ENCODE measurements around the gene TMEM37. TPM values are rescaled to one million over a fixed set of nuclear protein-coding genes. Genes with fewer than 3 reads are reported as not detected.

Gene TMEM37
- total and polyA plus RNA-seq, 2 of the 13 experiments (the other 11 are each of a cell fraction or from before 2014, with no cell fraction given): 37.7 to 115 TPM

GRCh38 chr2:119430023-119430498, 1.6 kb upstream of the TMEM37 start:
- Histone ChIP-seq H3K36me3 (replicated peaks in 1 of 2; ENCODE audit: control insufficient read depth in 1 of 2, insufficient read depth in 2 of 2, low read length in 2 of 2) (no peaks in the 10 kb centered on the region), H3K4me3 (replicated peaks in 1 of 3; ENCODE audit: insufficient read depth in 1 of 3, low read depth in 2 of 3, low read length in 3 of 3) (peak overlapping the region in 1 of 3 experiments; percentile 90; a peak in 2 of 6 replicates), H3K9me3 (ENCODE audit: low read length) (no peaks in the 10 kb centered on the region), H3K4me1 (ENCODE audit: insufficient read depth, low read length) (peaks cover 88% of the 10 kb centered on the region), H4K20me1 (ENCODE audit: insufficient read depth, low read length) (peaks cover 2% of the 10 kb centered on the region; the same call in 1 of the 2 replicates), H3K79me2 (ENCODE audit: insufficient read depth, low read length) (peaks cover 33% of the 10 kb centered on the region), H3K27ac (ENCODE audit: extremely low read length, insufficient read depth, low read length) (peak overlapping the region; percentile 88), H3K4me2 (ENCODE audit: low read depth, low read length) (peak overlapping the region; percentile 97), H2AFZ (ENCODE audit: low read length) (no peak overlapping the region), H3K27me3 (ENCODE audit: control insufficient read depth in 1 of 2, insufficient read depth in 2 of 2, low read length in 2 of 2) (no peaks in the 10 kb centered on the region; a peak in 1 of 5 replicates), H3K9ac (ENCODE audit: insufficient read depth, low read depth, low read length) (peak overlapping the region; percentile 89; the same call in 1 of the 2 replicates)
- ChIA-PET CTCF (ENCODE audit: low intra/inter-chr PET ratio, low total read pairs) (no interaction called here), POLR2A (interaction anchor here (3.0 kb wide), 1 partner anchor 11 kb away, joined by 21 read pairs; no protein-coding TSS in a partner anchor)
- DNase-seq (ENCODE audit: low spot score) (no peak), ATAC-seq (peak; percentile 0; the same call in 1 of the 3 replicates), FAIRE-seq (no peak)
- WGBS (ENCODE audit: low lambda C conversion rate): 46% methylated on average over 5 of the region's 5 CpGs
- intact Hi-C loops (cut with micrococcal nuclease; ENCODE audit: unreplicated experiment): loop anchor here (5.0 kb wide), 1 partner anchor 63 kb away; the partner anchor contains the start of genes C2orf76 and DBI
- in situ Hi-C loops (cut with HindIII; ENCODE audit: extremely low pct_ligation_motif_present, low pct_unique_long_range_greater_than_20kb): no loop called here
- BruUV-seq (replicated peaks): no TSS peak
- TF ChIP-seq MED1 (CRISPR knock-in tag; IDR thresholded peaks at IDR 0.05): peak; percentile 14; the same call in 1 of the 2 replicates
- TF ChIP-seq PAXIP1 (CRISPR knock-in tag; conservative IDR thresholded peaks at IDR 0.05): peak; percentile 32; the same call in 1 of the 2 replicates
- TF ChIP-seq SPEN (CRISPR knock-in tag; IDR thresholded peaks at IDR 0.05; ENCODE audit: low read depth): 0 out of 2 replicates have a peak, but pooled peaks have one; percentile 25
- peak; percentile 42; the same call in 1 of the 2 replicates for TF ChIP-seq ZFX (CRISPR knock-in tag; IDR thresholded peaks at IDR 0.05; ENCODE audit: low read depth)
- 0 out of 2 replicates have a peak, but pooled peaks have one; percentile 19 for TF ChIP-seq HINFP (CRISPR knock-in tag; IDR thresholded peaks at IDR 0.05; ENCODE audit: low read depth)
- peak; percentile 59 for TF ChIP-seq ZEB1 (IDR thresholded peaks at IDR 0.05; ENCODE audit: insufficient replicate concordance, low read depth)
- 0 out of 2 replicates have a peak, but pooled peaks have one; percentile 42 for TF ChIP-seq NCOA1 (CRISPR knock-in tag; IDR thresholded peaks at IDR 0.05)
- peak; percentile 67 for TF ChIP-seq ZNF687 (CRISPR knock-in tag; IDR thresholded peaks at IDR 0.05)
- TF ChIP-seq HDAC2 (CRISPR knock-in tag; IDR thresholded peaks at IDR 0.05): 0 out of 2 replicates have a peak, but pooled peaks have one; percentile 12
- 0 out of 2 replicates have a peak, but pooled peaks have one; percentile 47 for TF ChIP-seq ZNF275 (CRISPR knock-in tag; IDR thresholded peaks at IDR 0.05; ENCODE audit: borderline replicate concordance)

Measured in HepG2 (cell line).